Neural cell (in vitro differentiated cells): ENCODE results near the gene MARCHF9. TPM values are rescaled to one million over a fixed set of nuclear protein-coding genes. Genes with fewer than 3 reads are reported as not detected.

Experiments used
- H2AFZ ChIP-seq: fragments of 200-600, 300-800 bp; sonication (generic), shearing (Covaris generic); 2 replicates; pipeline ENCODE4 v1.6.0; 2014; ENCODE audit warnings: low read depth, mild to moderate bottlenecking, antibody characterized with exemption, low read length, moderate library complexity
- H3F3A ChIP-seq: fragments of 200-600 bp; shearing (Covaris generic); 2 replicates; pipeline ENCODE4 v1.6.1; 2016; ENCODE audit warnings: mild to moderate bottlenecking, moderate library complexity, mixed read lengths, antibody characterized with exemption, low read length; ENCODE audit not compliant: insufficient read depth, poor library complexity, severe bottlenecking
- H3K27ac ChIP-seq: fragments of 200-600, 300-800 bp; sonication (generic), shearing (Covaris generic); 2 replicates; pipeline ENCODE4 v1.5.1; 2014; ENCODE audit warnings: mild to moderate bottlenecking, low read length, moderate library complexity
- H3K27me3 ChIP-seq: fragments of 300-800, 200-600 bp; sonication (generic), shearing (Covaris generic); 2 replicates; pipeline ENCODE4 v1.6.0; 2014; ENCODE audit warnings: mild to moderate bottlenecking, low read depth, low read length, moderate library complexity; ENCODE audit not compliant: insufficient read depth
- H3K36me3 ChIP-seq: fragments of 300-800, 200-600 bp; sonication (generic), shearing (Covaris generic); 2 replicates; pipeline ENCODE4 v1.5.1; 2014; ENCODE audit warnings: mild to moderate bottlenecking, antibody characterized with exemption, low read length, moderate library complexity; ENCODE audit not compliant: insufficient read depth
- H3K4me2 ChIP-seq: fragments of 300-800, 200-600 bp; sonication (generic), shearing (Covaris generic); 2 replicates; pipeline ENCODE4 v1.6.0; 2014; ENCODE audit warnings: mild to moderate bottlenecking, low read length
- H3K4me3 ChIP-seq: fragments of 300-800, 200-600 bp; sonication (generic), shearing (Covaris generic); 2 replicates; pipeline ENCODE4 v1.5.1; 2014; ENCODE audit warnings: mild to moderate bottlenecking, low read length, moderate library complexity
- H3K79me2 ChIP-seq: fragments of 200-600 bp; shearing (Covaris generic); replicated peaks from 2 replicates; pipeline ENCODE4 v1.6.0; 2014; ENCODE audit warnings: mild to moderate bottlenecking, low read length, moderate library complexity; ENCODE audit not compliant: insufficient read depth
- H3K9ac ChIP-seq: fragments of 300-800, 200-600 bp; sonication (generic), shearing (Covaris generic); 2 replicates; pipeline ENCODE4 v1.6.1; 2016; ENCODE audit warnings: mild to moderate bottlenecking, low read length, mixed read lengths
- H3K9me2 ChIP-seq: fragments of 200-600 bp; shearing (Covaris generic); 2 replicates; pipeline ENCODE4 v1.6.1; 2016; ENCODE audit warnings: mild to moderate bottlenecking, low read length, mixed read lengths; ENCODE audit not compliant: insufficient read depth
- H3K9me3 ChIP-seq: fragments of 200-600, 300-800 bp; sonication (generic), shearing (Covaris generic); 2 replicates; pipeline ENCODE4 v1.6.1; 2016; ENCODE audit warnings: mild to moderate bottlenecking, mixed run types, low read length, moderate library complexity, mixed read lengths
- H4K20me1 ChIP-seq: fragments of 200-600 bp; shearing (Covaris generic); 2 replicates; pipeline ENCODE4 v1.6.1; 2016; ENCODE audit warnings: mild to moderate bottlenecking, mixed run types; ENCODE audit not compliant: insufficient read depth
- EP300 ChIP-seq: fragments of 450-650 bp; conservative IDR thresholded peaks from 2 replicates; pipeline ENCODE4 v1.6.1; 2014; ENCODE audit warnings: antibody characterized with exemption, mild to moderate bottlenecking, moderate library complexity; ENCODE audit not compliant: poor library complexity, severe bottlenecking
- EZH2 ChIP-seq: fragments of 200-600, 300-800 bp; shearing (Covaris generic), sonication (generic); IDR thresholded peaks from 2 replicates; pipeline ENCODE4 v1.6.1; 2014; ENCODE audit warnings: antibody characterized with exemption, low read length, borderline replicate concordance, mild to moderate bottlenecking; ENCODE audit not compliant: insufficient read depth, poor library complexity, severe bottlenecking
- MXI1 ChIP-seq: fragments of 450-650 bp; conservative IDR thresholded peaks from 2 replicates; pipeline ENCODE4 v1.6.1; 2014; ENCODE audit warnings: antibody characterized with exemption, mild to moderate bottlenecking; ENCODE audit not compliant: poor library complexity, severe bottlenecking
- POLR2AphosphoS5 ChIP-seq: IDR thresholded peaks from 2 replicates; pipeline ENCODE4 v1.6.1; 2012
- RAD21 ChIP-seq: fragments of 450-650 bp; conservative IDR thresholded peaks from 2 replicates; pipeline ENCODE4 v1.6.1; 2014; ENCODE audit warnings: antibody characterized with exemption, mild to moderate bottlenecking, moderate library complexity
- SMC3 ChIP-seq: fragments of 450-650 bp; conservative IDR thresholded peaks from 2 replicates; pipeline ENCODE4 v1.6.1; 2014; ENCODE audit warnings: antibody characterized with exemption, mild to moderate bottlenecking, moderate library complexity; ENCODE audit not compliant: poor library complexity
- TAF1 ChIP-seq: IDR thresholded peaks from 2 replicates; pipeline ENCODE4 v1.6.1; 2012; ENCODE audit warnings: low read depth
- polyA plus RNA-seq: library from polyadenylated mRNA; depleted of rRNA; stranded (reverse); fragments of >200 nt; gene quantifications from 2 replicates; pipeline ENCODE4 v1.2.3, GENCODE V29; 2014
- TF ChIP-seq, protein P1 (sequence below): fragments of 450-650 bp; IDR thresholded peaks from 2 replicates; pipeline ENCODE4 v1.5.1; 2014; ENCODE audit warnings: antibody characterized with exemption, mild to moderate bottlenecking, moderate library complexity; ENCODE audit not compliant: poor library complexity, severe bottlenecking
- TF ChIP-seq, protein P2 (sequence below): IDR thresholded peaks from 2 replicates; pipeline ENCODE4 v1.6.1; 2012; ENCODE audit warnings: borderline replicate concordance

MARCHF9 gene
- polyA plus RNA-seq, 1 donor from 2014 or later, result 34.5 TPM

DNA sequence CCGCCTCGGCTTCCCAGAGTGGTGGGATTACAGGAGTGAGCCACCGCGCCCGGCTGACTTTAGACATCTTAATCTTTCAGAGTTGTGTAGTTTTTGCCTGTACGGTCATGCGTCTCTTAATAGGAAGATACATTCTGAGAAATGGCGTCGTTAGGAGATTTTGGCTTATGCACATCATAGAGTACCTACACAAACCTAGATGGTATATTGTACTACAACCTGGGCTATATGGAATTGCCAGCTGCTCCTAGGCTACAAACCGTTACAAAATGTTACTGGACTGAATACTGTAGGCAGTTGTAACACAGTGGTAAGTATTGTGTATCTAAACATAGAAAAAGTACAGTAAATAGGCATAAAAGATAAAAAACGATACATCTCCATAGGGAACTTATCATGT lies 29.0 kb downstream of the MARCHF9 start:
- H3K9me2 ChIP-seq, result no peaks in the 10 kb centered on the region
- no peaks in the 10 kb centered on the region for H3K36me3 ChIP-seq
- H2AFZ ChIP-seq, result no peak overlapping the region
- no peaks in the 10 kb centered on the region for H3F3A ChIP-seq
- no peak overlapping the region for H3K4me2 ChIP-seq
- H3K27me3 ChIP-seq, result no peaks in the 10 kb centered on the region
- H3K9me3 ChIP-seq, result no peaks in the 10 kb centered on the region
- no peak overlapping the region for H3K9ac ChIP-seq
- H3K4me3 ChIP-seq, result no peak overlapping the region
- H3K79me2 ChIP-seq, result peaks cover 10% of the 10 kb centered on the region
- TF ChIP-seq EP300, result no peak
- TF ChIP-seq, protein P1, sequence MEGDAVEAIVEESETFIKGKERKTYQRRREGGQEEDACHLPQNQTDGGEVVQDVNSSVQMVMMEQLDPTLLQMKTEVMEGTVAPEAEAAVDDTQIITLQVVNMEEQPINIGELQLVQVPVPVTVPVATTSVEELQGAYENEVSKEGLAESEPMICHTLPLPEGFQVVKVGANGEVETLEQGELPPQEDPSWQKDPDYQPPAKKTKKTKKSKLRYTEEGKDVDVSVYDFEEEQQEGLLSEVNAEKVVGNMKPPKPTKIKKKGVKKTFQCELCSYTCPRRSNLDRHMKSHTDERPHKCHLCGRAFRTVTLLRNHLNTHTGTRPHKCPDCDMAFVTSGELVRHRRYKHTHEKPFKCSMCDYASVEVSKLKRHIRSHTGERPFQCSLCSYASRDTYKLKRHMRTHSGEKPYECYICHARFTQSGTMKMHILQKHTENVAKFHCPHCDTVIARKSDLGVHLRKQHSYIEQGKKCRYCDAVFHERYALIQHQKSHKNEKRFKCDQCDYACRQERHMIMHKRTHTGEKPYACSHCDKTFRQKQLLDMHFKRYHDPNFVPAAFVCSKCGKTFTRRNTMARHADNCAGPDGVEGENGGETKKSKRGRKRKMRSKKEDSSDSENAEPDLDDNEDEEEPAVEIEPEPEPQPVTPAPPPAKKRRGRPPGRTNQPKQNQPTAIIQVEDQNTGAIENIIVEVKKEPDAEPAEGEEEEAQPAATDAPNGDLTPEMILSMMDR, result no peak
- no peak for TF ChIP-seq POLR2AphosphoS5
- no peak for TF ChIP-seq SMC3
- no peak for TF ChIP-seq RAD21
- TF ChIP-seq EZH2, result no peak
- TF ChIP-seq TAF1, result no peak
- no peak for TF ChIP-seq MXI1
- TF ChIP-seq, protein P2, sequence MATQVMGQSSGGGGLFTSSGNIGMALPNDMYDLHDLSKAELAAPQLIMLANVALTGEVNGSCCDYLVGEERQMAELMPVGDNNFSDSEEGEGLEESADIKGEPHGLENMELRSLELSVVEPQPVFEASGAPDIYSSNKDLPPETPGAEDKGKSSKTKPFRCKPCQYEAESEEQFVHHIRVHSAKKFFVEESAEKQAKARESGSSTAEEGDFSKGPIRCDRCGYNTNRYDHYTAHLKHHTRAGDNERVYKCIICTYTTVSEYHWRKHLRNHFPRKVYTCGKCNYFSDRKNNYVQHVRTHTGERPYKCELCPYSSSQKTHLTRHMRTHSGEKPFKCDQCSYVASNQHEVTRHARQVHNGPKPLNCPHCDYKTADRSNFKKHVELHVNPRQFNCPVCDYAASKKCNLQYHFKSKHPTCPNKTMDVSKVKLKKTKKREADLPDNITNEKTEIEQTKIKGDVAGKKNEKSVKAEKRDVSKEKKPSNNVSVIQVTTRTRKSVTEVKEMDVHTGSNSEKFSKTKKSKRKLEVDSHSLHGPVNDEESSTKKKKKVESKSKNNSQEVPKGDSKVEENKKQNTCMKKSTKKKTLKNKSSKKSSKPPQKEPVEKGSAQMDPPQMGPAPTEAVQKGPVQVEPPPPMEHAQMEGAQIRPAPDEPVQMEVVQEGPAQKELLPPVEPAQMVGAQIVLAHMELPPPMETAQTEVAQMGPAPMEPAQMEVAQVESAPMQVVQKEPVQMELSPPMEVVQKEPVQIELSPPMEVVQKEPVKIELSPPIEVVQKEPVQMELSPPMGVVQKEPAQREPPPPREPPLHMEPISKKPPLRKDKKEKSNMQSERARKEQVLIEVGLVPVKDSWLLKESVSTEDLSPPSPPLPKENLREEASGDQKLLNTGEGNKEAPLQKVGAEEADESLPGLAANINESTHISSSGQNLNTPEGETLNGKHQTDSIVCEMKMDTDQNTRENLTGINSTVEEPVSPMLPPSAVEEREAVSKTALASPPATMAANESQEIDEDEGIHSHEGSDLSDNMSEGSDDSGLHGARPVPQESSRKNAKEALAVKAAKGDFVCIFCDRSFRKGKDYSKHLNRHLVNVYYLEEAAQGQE, result no peak
- no peaks in the 10 kb centered on the region for H4K20me1 ChIP-seq
- H3K27ac ChIP-seq, result no peak overlapping the region

DNA sequence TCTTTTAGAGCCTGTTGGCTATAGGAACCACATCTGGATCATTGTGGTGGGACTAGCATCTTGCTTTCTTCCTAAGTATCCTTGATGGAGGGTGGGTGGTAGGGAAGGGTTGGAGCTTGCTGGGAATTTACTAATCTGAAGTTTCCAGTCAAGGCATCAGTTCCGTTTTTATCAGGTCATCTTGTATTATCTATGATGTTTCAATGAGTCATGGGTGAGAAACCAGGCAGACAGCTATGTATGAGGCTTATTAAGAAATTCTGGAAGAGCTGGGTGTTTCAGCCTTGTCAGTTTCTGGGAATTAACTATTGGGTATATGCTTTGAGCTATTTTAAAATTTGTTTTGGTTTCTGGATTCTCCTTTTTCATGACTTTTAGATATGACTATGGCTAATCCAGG lies 39.0 kb downstream of the MARCHF9 start:
- H3K4me2 ChIP-seq, result no peak overlapping the region
- no peaks in the 10 kb centered on the region for H3K36me3 ChIP-seq

More for the DNA sequence above, 39.0 kb downstream of the MARCHF9 start:
- Histone ChIP-seq H4K20me1 (no peaks in the 10 kb centered on the region), H2AFZ (no peak overlapping the region), H3K4me3 (no peak overlapping the region), H3K9ac (no peak overlapping the region), H3F3A (no peaks in the 10 kb centered on the region), H3K9me3 (no peaks in the 10 kb centered on the region), H3K79me2 (no peaks in the 10 kb centered on the region), H3K27me3 (no peaks in the 10 kb centered on the region), H3K27ac (no peak overlapping the region), H3K9me2 (no peaks in the 10 kb centered on the region)
- TF ChIP-seq, protein P2, result no peak
- TF ChIP-seq, protein P1, result no peak
- no peak for TF ChIP-seq TAF1
- TF ChIP-seq MXI1, result no peak
- no peak for TF ChIP-seq EP300
- no peak for TF ChIP-seq EZH2
- TF ChIP-seq POLR2AphosphoS5, result no peak
- no peak for TF ChIP-seq SMC3
- no peak for TF ChIP-seq RAD21
